HEK293 (cell line): ENCODE results near the gene MEFV.

ENCODE experiments used
- BCL11A ChIP-seq: fragments of 450-650 bp; formaldehyde crosslinking; IDR thresholded peaks from 2 replicates; pipeline ENCODE4 v1.5.1; 2016; ENCODE audit warnings: low read depth, missing biosample characterization, missing genetic modification characterization
- CTCF ChIP-seq: fragments of 450-650 bp; formaldehyde crosslinking; IDR thresholded peaks from 2 replicates; pipeline ENCODE4 v1.5.1; 2016; ENCODE audit warnings: missing biosample characterization, missing genetic modification characterization
- GLIS1 ChIP-seq: fragments of 450-650 bp; formaldehyde crosslinking; IDR thresholded peaks from 2 replicates; pipeline ENCODE4 v1.5.1; 2016; ENCODE audit warnings: missing biosample characterization, missing genetic modification characterization
- HOXC10 ChIP-seq: sonication (generic); formaldehyde crosslinking; IDR thresholded peaks from 2 replicates; pipeline ENCODE4 v1.8.1; 2023; ENCODE audit warnings: mild to moderate bottlenecking, missing genetic modification reagents
- INSM2 ChIP-seq: fragments of 450-650 bp; formaldehyde crosslinking; IDR thresholded peaks from 2 replicates; pipeline ENCODE4 v1.5.1; 2016; ENCODE audit warnings: missing biosample characterization, missing genetic modification characterization
- KLF1 ChIP-seq: fragments of 450-650 bp; formaldehyde crosslinking; IDR thresholded peaks from 2 replicates; pipeline ENCODE4 v1.5.1; 2016; ENCODE audit warnings: missing biosample characterization, missing genetic modification characterization
- KLF7 ChIP-seq: fragments of 450-650 bp; formaldehyde crosslinking; IDR thresholded peaks from 2 replicates; pipeline ENCODE4 v1.5.1; 2016; ENCODE audit warnings: missing biosample characterization, missing genetic modification characterization, borderline replicate concordance
- KLF9 ChIP-seq: fragments of 450-650 bp; formaldehyde crosslinking; IDR thresholded peaks from 2 replicates; pipeline ENCODE4 v1.5.1; 2016; ENCODE audit warnings: missing biosample characterization, missing genetic modification characterization, low read depth
- OVOL3 ChIP-seq: fragments of 450-650 bp; formaldehyde crosslinking; IDR thresholded peaks from 2 replicates; pipeline ENCODE4 v1.5.1; 2016; ENCODE audit warnings: missing biosample characterization, missing genetic modification characterization
- RBAK ChIP-seq: fragments of 450-650 bp; formaldehyde crosslinking; IDR thresholded peaks from 2 replicates; pipeline ENCODE4 v1.5.1; 2016; ENCODE audit warnings: missing biosample characterization, missing genetic modification characterization
- ZBTB17 ChIP-seq: fragments of 450-650 bp; formaldehyde crosslinking; IDR thresholded peaks from 2 replicates; pipeline ENCODE4 v1.5.1; 2016; ENCODE audit warnings: missing biosample characterization, missing genetic modification characterization
- ZBTB48 ChIP-seq: fragments of 450-650 bp; formaldehyde crosslinking; IDR thresholded peaks from 2 replicates; pipeline ENCODE4 v1.5.1; 2016; ENCODE audit warnings: missing biosample characterization, missing genetic modification characterization
- ZBTB7A ChIP-seq: fragments of 450-650 bp; formaldehyde crosslinking; IDR thresholded peaks from 2 replicates; pipeline ENCODE4 v1.5.1; 2016; ENCODE audit warnings: low read depth, missing biosample characterization, missing genetic modification characterization
- ZBTB8A ChIP-seq: fragments of 450-650 bp; formaldehyde crosslinking; IDR thresholded peaks from 2 replicates; pipeline ENCODE4 v1.5.1; 2016; ENCODE audit warnings: missing biosample characterization, missing genetic modification characterization
- ZNF133 ChIP-seq: fragments of 450-650 bp; formaldehyde crosslinking; IDR thresholded peaks from 2 replicates; pipeline ENCODE4 v1.5.1; 2016; ENCODE audit warnings: missing biosample characterization, missing genetic modification characterization
- ZNF140 ChIP-seq: fragments of 450-650 bp; formaldehyde crosslinking; IDR thresholded peaks from 2 replicates; pipeline ENCODE4 v1.5.1; 2016; ENCODE audit warnings: missing biosample characterization, missing genetic modification characterization
- ZNF184 ChIP-seq: fragments of 450-650 bp; IDR thresholded peaks from 2 replicates; pipeline ENCODE4 v1.5.1; 2018; ENCODE audit warnings: missing biosample characterization, mild to moderate bottlenecking, missing genetic modification characterization
- ZNF223 ChIP-seq: fragments of 450-650 bp; formaldehyde crosslinking; IDR thresholded peaks from 2 replicates; pipeline ENCODE4 v1.5.1; 2016; ENCODE audit warnings: missing biosample characterization, missing genetic modification characterization
- ZNF311 ChIP-seq: fragments of 450-650 bp; formaldehyde crosslinking; IDR thresholded peaks from 2 replicates; pipeline ENCODE4 v1.5.1; 2017; ENCODE audit warnings: missing biosample characterization, missing genetic modification characterization, borderline replicate concordance
- ZNF341 ChIP-seq: fragments of 450-650 bp; formaldehyde crosslinking; IDR thresholded peaks from 2 replicates; pipeline ENCODE4; 2016; ENCODE audit warnings: low read depth, missing biosample characterization, missing genetic modification characterization
- ZNF394 ChIP-seq: fragments of 450-650 bp; formaldehyde crosslinking; IDR thresholded peaks from 2 replicates; pipeline ENCODE4 v1.5.1; 2016; ENCODE audit warnings: missing biosample characterization, missing genetic modification characterization, mild to moderate bottlenecking, moderate library complexity, borderline replicate concordance
- ZNF433 ChIP-seq: fragments of 450-650 bp; formaldehyde crosslinking; IDR thresholded peaks from 2 replicates; pipeline ENCODE4 v1.5.1; 2016; ENCODE audit warnings: missing biosample characterization, missing genetic modification characterization, low read depth
- ZNF561 ChIP-seq: fragments of 450-650 bp; IDR thresholded peaks from 2 replicates; pipeline ENCODE4 v1.5.1; 2018; ENCODE audit warnings: missing biosample characterization, missing genetic modification characterization, borderline replicate concordance
- ZNF580 ChIP-seq: fragments of 450-650 bp; formaldehyde crosslinking; IDR thresholded peaks from 2 replicates; pipeline ENCODE4 v1.5.1; 2016; ENCODE audit warnings: missing biosample characterization, missing genetic modification characterization
- ZNF624 ChIP-seq: fragments of 450-650 bp; formaldehyde crosslinking; IDR thresholded peaks from 2 replicates; pipeline ENCODE4 v1.5.1; 2017; ENCODE audit warnings: missing biosample characterization, missing genetic modification characterization
- ZNF677 ChIP-seq: fragments of 450-650 bp; IDR thresholded peaks from 2 replicates; pipeline ENCODE4 v1.5.0; 2018; ENCODE audit warnings: missing biosample characterization, mild to moderate bottlenecking, missing genetic modification characterization, moderate library complexity
- ZNF76 ChIP-seq: fragments of 450-650 bp; formaldehyde crosslinking; IDR thresholded peaks from 2 replicates; pipeline ENCODE4; 2016; ENCODE audit warnings: low read depth, missing biosample characterization, missing genetic modification characterization, borderline replicate concordance
- ZNF777 ChIP-seq: fragments of 450-650 bp; formaldehyde crosslinking; IDR thresholded peaks from 2 replicates; pipeline ENCODE4 v1.5.1; 2017; ENCODE audit warnings: missing biosample characterization, missing genetic modification characterization, borderline replicate concordance
- ZNF830 ChIP-seq: fragments of 450-650 bp; IDR thresholded peaks from 2 replicates; pipeline ENCODE4 v1.5.0; 2018; ENCODE audit warnings: missing biosample characterization, missing genetic modification characterization, low read depth, mild to moderate bottlenecking, moderate library complexity
- ZSCAN18 ChIP-seq: fragments of 450-650 bp; formaldehyde crosslinking; IDR thresholded peaks from 2 replicates; pipeline ENCODE4 v1.5.1; 2016; ENCODE audit warnings: missing biosample characterization, missing genetic modification characterization
- ZSCAN23 ChIP-seq: fragments of 450-650 bp; formaldehyde crosslinking; IDR thresholded peaks from 2 replicates; pipeline ENCODE4 v1.5.1; 2016; ENCODE audit warnings: missing biosample characterization, missing genetic modification characterization

Gene MEFV

GRCh38 chr16:3264137-3265036 lies 8.0 kb upstream of the MEFV start (continued):
- 0 out of 2 replicates have a peak, but pooled peaks have one; percentile 15 for TF ChIP-seq ZNF133 (tag by site-specific recombination)
- no peak for TF ChIP-seq RBAK (tag by site-specific recombination)
- TF ChIP-seq KLF7 = peak; percentile 78; the same call in 1 of the 2 replicates
- TF ChIP-seq ZNF76 = peak; percentile 97
- TF ChIP-seq ZSCAN23 (tag by site-specific recombination) = no peak
- TF ChIP-seq ZNF223 (tag by site-specific recombination) = no peak
- TF ChIP-seq ZBTB17 (tag by site-specific recombination) = peak; percentile 61
- TF ChIP-seq ZNF394 (tag by site-specific recombination) = peak; percentile 68; the same call in 1 of the 2 replicates
- TF ChIP-seq OVOL3 (tag by site-specific recombination) = 0 out of 2 replicates have a peak, but pooled peaks have one; percentile 23
- peak; percentile 56 for TF ChIP-seq KLF9 (tag by site-specific recombination)
- no peak for TF ChIP-seq ZSCAN18 (tag by site-specific recombination)
- no peak for TF ChIP-seq ZNF580 (tag by site-specific recombination)
- TF ChIP-seq ZNF311 = no peak
- TF ChIP-seq KLF1 (tag by site-specific recombination) = peak; percentile 7; the same call in 1 of the 2 replicates
- no peak for TF ChIP-seq ZNF433
- TF ChIP-seq BCL11A (tag by site-specific recombination) = no peak
- TF ChIP-seq ZBTB7A = peak; percentile 82
- TF ChIP-seq ZBTB48 = no peak
- no peak for TF ChIP-seq ZNF140
- peak; percentile 70 for TF ChIP-seq ZBTB8A (tag by site-specific recombination)
- TF ChIP-seq CTCF (tag by site-specific recombination) = peak; percentile 71; the same call in 1 of the 2 replicates
- TF ChIP-seq INSM2 = peak; percentile 36; the same call in 1 of the 2 replicates
- no peak for TF ChIP-seq ZNF677 (tag by site-specific recombination)
- TF ChIP-seq ZNF777 = no peak
- no peak for TF ChIP-seq ZNF184 (tag by site-specific recombination)
- TF ChIP-seq HOXC10 (CRISPR knock-in tag) = no peak
- TF ChIP-seq ZNF341 = peak; percentile 97
- peak; percentile 94 for TF ChIP-seq ZNF561
- peak; percentile 82 for TF ChIP-seq GLIS1 (tag by site-specific recombination)
- no peak for TF ChIP-seq ZNF830
- TF ChIP-seq ZNF624 (tag by site-specific recombination) = no peak
